ENCODE data around the gene C4orf50.
A peak's percentile ranks its signal among the peaks of the same experiment; 100 is the strongest.

The C4orf50 gene

GRCh38 chr4:6043188-6043587 lies 25.0 kb upstream of the C4orf50 start:
- no peak for DNase-seq

- no peak for DNase-seq
Measured at GRCh38 chr4:6042293-6043063, 24.2 kb upstream of the C4orf50 start.

- DNase-seq, result no peak
Measured at GRCh38 chr4:6041800-6042199, 23.6 kb upstream of the C4orf50 start.

- no peak for DNase-seq
Measured at GRCh38 chr4:6038711-6039110, 20.5 kb upstream of the C4orf50 start.

GRCh38 chr4:6035786-6036185 lies 17.6 kb upstream of the C4orf50 start:
- no peak for DNase-seq

- DNase-seq, result no peak
Measured at GRCh38 chr4:6033381-6033780, 15.2 kb upstream of the C4orf50 start.

- peak; percentile 83 for DNase-seq
Measured at GRCh38 chr4:6032249-6033244, 14.3 kb upstream of the C4orf50 start.

GRCh38 chr4:6031846-6032245 lies 13.6 kb upstream of the C4orf50 start:
- no peak for DNase-seq

- DNase-seq, result no peak
Measured at GRCh38 chr4:6030679-6031078, 12.4 kb upstream of the C4orf50 start.

GRCh38 chr4:6029254-6029653 lies 11.0 kb upstream of the C4orf50 start:
- no peak for DNase-seq

- no peak for DNase-seq
Measured at GRCh38 chr4:6028168-6028567, 9.9 kb upstream of the C4orf50 start.

GRCh38 chr4:6027392-6027791 lies 9.2 kb upstream of the C4orf50 start:
- DNase-seq, result no peak

GRCh38 chr4:6024313-6024960 lies 6.2 kb upstream of the C4orf50 start:
- no peak for DNase-seq

- no peak for DNase-seq
Measured at GRCh38 chr4:6023731-6024130, 5.5 kb upstream of the C4orf50 start.

GRCh38 chr4:6022607-6023288 lies 4.5 kb upstream of the C4orf50 start:
- no peak for DNase-seq

GRCh38 chr4:6021831-6022606 lies 3.8 kb upstream of the C4orf50 start:
- no peak for DNase-seq

- no peak for DNase-seq
Measured at GRCh38 chr4:6020613-6021012, 2.4 kb upstream of the C4orf50 start.

- no peak for DNase-seq
Measured at GRCh38 chr4:6019316-6020263, 1.4 kb upstream of the C4orf50 start.

- no peak for DNase-seq
Measured at GRCh38 chr4:6017800-6018199, 431 bp downstream of the C4orf50 start.

GRCh38 chr4:6017030-6017429 lies 1.2 kb downstream of the C4orf50 start:
- no peak for DNase-seq

GRCh38 chr4:6013564-6013963 lies 4.7 kb downstream of the C4orf50 start:
- no peak for DNase-seq

All from NCI-H2081 treated with DMSO at 0.1 percent for 48 hours (cell line).